Measurements from ENCODE around the gene INPP4B.

DNA sequence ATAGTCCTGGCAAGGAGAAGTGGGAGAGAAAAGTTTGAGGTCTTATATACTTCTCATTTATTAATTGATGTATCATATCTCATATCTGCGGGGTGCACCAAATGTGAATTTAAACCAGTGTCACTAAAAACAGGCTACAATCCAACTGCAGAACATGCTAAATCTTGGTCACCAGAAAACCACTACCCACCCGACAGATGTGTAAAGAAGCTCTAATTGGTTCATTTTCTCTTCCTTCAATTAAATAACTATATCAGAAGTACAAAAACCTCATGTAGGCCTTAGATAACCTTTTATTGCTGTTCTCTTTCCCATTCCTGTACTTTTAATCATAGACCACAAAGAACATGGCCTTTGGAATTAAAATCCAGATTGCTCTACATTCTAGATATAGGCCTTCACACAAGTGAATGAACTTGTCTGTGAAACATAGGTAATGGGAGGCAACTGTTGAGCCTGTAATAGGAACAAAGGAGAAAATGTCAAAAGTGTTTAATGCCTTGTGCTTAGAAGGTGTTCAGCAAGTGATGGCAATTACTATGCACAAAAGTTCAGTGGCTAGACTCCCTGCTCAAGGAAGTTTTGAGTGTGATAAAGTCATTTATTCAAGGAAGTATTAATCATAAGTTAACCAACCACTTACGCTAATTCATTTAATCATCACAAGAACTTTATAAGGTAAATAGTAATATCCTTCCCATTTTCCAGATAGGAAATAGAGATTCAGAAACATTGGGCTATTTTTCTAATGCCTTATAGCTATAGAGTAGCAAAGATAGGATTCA is 425.6 kb downstream of the INPP4B start:
- TF ChIP-seq, protein P1, sequence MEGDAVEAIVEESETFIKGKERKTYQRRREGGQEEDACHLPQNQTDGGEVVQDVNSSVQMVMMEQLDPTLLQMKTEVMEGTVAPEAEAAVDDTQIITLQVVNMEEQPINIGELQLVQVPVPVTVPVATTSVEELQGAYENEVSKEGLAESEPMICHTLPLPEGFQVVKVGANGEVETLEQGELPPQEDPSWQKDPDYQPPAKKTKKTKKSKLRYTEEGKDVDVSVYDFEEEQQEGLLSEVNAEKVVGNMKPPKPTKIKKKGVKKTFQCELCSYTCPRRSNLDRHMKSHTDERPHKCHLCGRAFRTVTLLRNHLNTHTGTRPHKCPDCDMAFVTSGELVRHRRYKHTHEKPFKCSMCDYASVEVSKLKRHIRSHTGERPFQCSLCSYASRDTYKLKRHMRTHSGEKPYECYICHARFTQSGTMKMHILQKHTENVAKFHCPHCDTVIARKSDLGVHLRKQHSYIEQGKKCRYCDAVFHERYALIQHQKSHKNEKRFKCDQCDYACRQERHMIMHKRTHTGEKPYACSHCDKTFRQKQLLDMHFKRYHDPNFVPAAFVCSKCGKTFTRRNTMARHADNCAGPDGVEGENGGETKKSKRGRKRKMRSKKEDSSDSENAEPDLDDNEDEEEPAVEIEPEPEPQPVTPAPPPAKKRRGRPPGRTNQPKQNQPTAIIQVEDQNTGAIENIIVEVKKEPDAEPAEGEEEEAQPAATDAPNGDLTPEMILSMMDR (IDR thresholded peaks at IDR 0.05) = no peak
- TF ChIP-seq POLR2A (IDR thresholded peaks at IDR 0.05) = no peak

Measured in breast epithelium (tissue), 3 donors.